GM23338 (cell line): ENCODE results near the gene KCNMB1. TPM values are rescaled to one million over a fixed set of nuclear protein-coding genes. Genes with fewer than 3 reads are reported as not detected.
A peak's percentile ranks its signal among the peaks of the same experiment; 100 is the strongest.

Experiments used
- ATAC-seq: fragments of 200-7000 bp; cut with Tn5 transposase; 3 replicates; pipeline ENCODE4 v1.9.1; 2020
- DNase-seq: peaks from one replicate; pipeline ENCODE4 v3.0.0-alpha.2; 2015; ENCODE audit warnings: low spot score
- H2AFZ ChIP-seq: fragments of 200-600 bp; sonication (generic); 2 replicates; pipeline ENCODE4 v1.8.0; 2016; ENCODE audit warnings: antibody characterized with exemption, mild to moderate bottlenecking, moderate library complexity
- H3F3A ChIP-seq: fragments of 200-600 bp; sonication (generic); replicated peaks from 2 replicates; pipeline ENCODE4 v1.8.0; 2017; ENCODE audit warnings: antibody characterized with exemption, mixed run types, low read depth
- H3K27ac ChIP-seq: fragments of 200-600 bp; sonication (generic); 2 replicates; pipeline ENCODE4 v1.6.1; 2016; ENCODE audit warnings: low read depth
- H3K27me3 ChIP-seq: fragments of 200-600 bp; sonication (generic); 2 replicates; pipeline ENCODE4 v1.8.0; 2016; ENCODE audit warnings: mild to moderate bottlenecking, mixed run types, moderate library complexity; ENCODE audit not compliant: insufficient read depth
- H3K36me3 ChIP-seq: fragments of 200-600 bp; sonication (generic); 2 replicates; pipeline ENCODE4 v1.8.0; 2016; ENCODE audit warnings: mild to moderate bottlenecking; ENCODE audit not compliant: insufficient read depth
- H3K4me1 ChIP-seq: fragments of 200-600 bp; sonication (generic); 2 replicates; pipeline ENCODE4 v1.8.0; 2016; ENCODE audit warnings: mild to moderate bottlenecking, moderate library complexity; ENCODE audit not compliant: insufficient read depth
- H3K4me2 ChIP-seq: fragments of 200-600 bp; sonication (generic); 2 replicates; pipeline ENCODE4 v1.7.1; 2017; ENCODE audit warnings: mixed run types
- H3K4me3 ChIP-seq: fragments of 200-600 bp; sonication (generic); 2 replicates; pipeline ENCODE4 v1.6.1; 2016; ENCODE audit warnings: mixed run types
- H3K79me2 ChIP-seq: fragments of 200-600 bp; sonication (generic); replicated peaks from 2 replicates; pipeline ENCODE4 v1.8.0; 2017; ENCODE audit warnings: mild to moderate bottlenecking; ENCODE audit not compliant: insufficient read depth
- H3K9me2 ChIP-seq: fragments of 200-600 bp; sonication (generic); 2 replicates; pipeline ENCODE4 v1.8.0; 2017; ENCODE audit not compliant: insufficient read depth
- H4K20me1 ChIP-seq: fragments of 200-600 bp; sonication (generic); replicated peaks from 2 replicates; pipeline ENCODE4 v1.8.0; 2017; ENCODE audit warnings: mild to moderate bottlenecking; ENCODE audit not compliant: insufficient read depth
- H3K27ac Mint-ChIP-seq: 2 replicates; pipeline ENCODE4 v1.8.0; 2020; ENCODE audit warnings: inconsistent platforms, mild to moderate bottlenecking, moderate library complexity, mixed read lengths
- H3K27me3 Mint-ChIP-seq: 3 replicates; pipeline ENCODE4 v1.8.0; 2022; ENCODE audit warnings: low read depth, mild to moderate bottlenecking, moderate library complexity, mixed read lengths, inconsistent platforms; ENCODE audit not compliant: insufficient read depth, poor library complexity
- H3K36me3 Mint-ChIP-seq: 3 replicates; pipeline ENCODE4 v1.8.0; 2021; ENCODE audit warnings: low read depth, mild to moderate bottlenecking, inconsistent platforms, moderate library complexity, mixed read lengths
- H3K4me1 Mint-ChIP-seq: 3 replicates; pipeline ENCODE4 v1.8.0; 2020; ENCODE audit warnings: mild to moderate bottlenecking, inconsistent platforms, mixed read lengths
- H3K4me3 Mint-ChIP-seq: 3 replicates; pipeline ENCODE4 v1.8.0; 2021; ENCODE audit warnings: moderate library complexity, mild to moderate bottlenecking, inconsistent platforms, mixed read lengths
- H3K9me3 Mint-ChIP-seq: 3 replicates; pipeline ENCODE4 v1.8.0; 2020; ENCODE audit warnings: moderate library complexity, mild to moderate bottlenecking, inconsistent platforms, mixed read lengths
- EZH2 ChIP-seq: fragments of 200-600 bp; sonication (generic); IDR thresholded peaks from one replicate; pipeline ENCODE4 v1.8.0; 2017; ENCODE audit warnings: antibody characterized with exemption, mild to moderate bottlenecking, low read depth; ENCODE audit not compliant: unreplicated experiment
- EZH2phosphoT487 ChIP-seq: fragments of 200-600 bp; sonication (generic); IDR thresholded peaks from one replicate; pipeline ENCODE4 v1.8.1; 2018; ENCODE audit warnings: antibody characterized with exemption; ENCODE audit not compliant: unreplicated experiment
- JUNB ChIP-seq: IDR thresholded peaks from one replicate; pipeline ENCODE4 v1.6.1; 2016; ENCODE audit warnings: antibody characterized with exemption; ENCODE audit not compliant: unreplicated experiment
- NANOG ChIP-seq: IDR thresholded peaks from 2 replicates; pipeline ENCODE4 v1.6.1; 2016; ENCODE audit warnings: antibody characterized with exemption, borderline replicate concordance
- POLR2AphosphoS5 ChIP-seq: IDR thresholded peaks from 2 replicates; pipeline ENCODE4 v1.6.1; 2016; ENCODE audit warnings: antibody characterized with exemption, low read depth
- STAT1 ChIP-seq: IDR thresholded peaks from one replicate; pipeline ENCODE4 v1.6.1; 2016; ENCODE audit warnings: antibody characterized with exemption; ENCODE audit not compliant: unreplicated experiment
- ZNF114 ChIP-seq: fragments of 250-450 bp; sonication (Bioruptor Pico); IDR thresholded peaks from 2 replicates; pipeline ENCODE4 v1.5.0; 2020; ENCODE audit warnings: mild to moderate bottlenecking, moderate library complexity
- ZNF331 ChIP-seq: fragments of 250-450 bp; sonication (Bioruptor Pico); IDR thresholded peaks from 2 replicates; pipeline ENCODE4 v1.5.0; 2020; ENCODE audit warnings: low read depth, mild to moderate bottlenecking, moderate library complexity
- polyA plus RNA-seq: library from polyadenylated mRNA; unstranded; fragments of >200 nt; fragmentation: Nextera tagmentation; extraction: Ambion mirVana; gene quantifications from 2 replicates; pipeline ENCODE4 v1.2.1, GENCODE V29; 2016
- total RNA-seq: library from RNA; depleted of rRNA; stranded (reverse); fragments of >200 nt; shearing (Covaris generic); gene quantifications from 2 replicates; pipeline ENCODE4 v1.2.3, GENCODE V29; 2014
- TF ChIP-seq, protein P1 (sequence below): IDR thresholded peaks from 2 replicates; pipeline ENCODE4 v1.6.1; 2016; ENCODE audit warnings: antibody characterized with exemption
- TF ChIP-seq, protein P2 (sequence below), 2 experiments: fragments of 200-600 bp in 1 of 2; sonication (generic) in 1 of 2; conservative IDR thresholded peaks; 2 replicates each; pipeline versions ENCODE4 v1.5.1 to v1.6.1; 2016 to 2017; ENCODE audit warnings: antibody characterized with exemption in 2 of 2, low read depth in 2 of 2, mild to moderate bottlenecking in 2 of 2, moderate library complexity in 1 of 2

The KCNMB1 gene
- total and polyA plus RNA-seq, 2 experiments from 2014 or later, result 0.17 to 0.19 TPM

DNA sequence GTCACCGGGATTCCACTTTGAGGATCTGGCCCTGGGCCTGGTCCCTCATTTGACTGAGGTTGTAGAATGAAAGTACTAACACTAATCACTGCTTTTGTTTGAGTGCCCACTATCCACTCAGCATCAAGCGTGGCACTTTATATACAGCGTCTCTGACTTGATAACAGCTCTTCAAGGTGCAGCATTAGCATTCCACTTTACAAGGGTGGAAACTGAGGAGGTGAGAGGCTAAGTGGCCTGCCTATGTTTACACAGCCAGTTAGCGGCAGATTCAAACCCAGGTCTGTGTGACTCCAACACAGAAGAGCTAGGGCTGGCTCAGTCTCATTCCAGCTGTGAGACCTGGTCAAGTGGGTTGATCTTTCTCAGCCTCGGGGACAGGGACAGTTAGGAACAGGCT lies 5.9 kb downstream of the KCNMB1 start:
- no peak overlapping the region for H3K4me3 Mint-ChIP-seq
- H3K27ac Mint-ChIP-seq, result no peak overlapping the region
- no peaks in the 10 kb centered on the region for H3K36me3 Mint-ChIP-seq
- H3K4me2 ChIP-seq, result no peak overlapping the region
- no peak for TF ChIP-seq STAT1
- TF ChIP-seq, protein P1, sequence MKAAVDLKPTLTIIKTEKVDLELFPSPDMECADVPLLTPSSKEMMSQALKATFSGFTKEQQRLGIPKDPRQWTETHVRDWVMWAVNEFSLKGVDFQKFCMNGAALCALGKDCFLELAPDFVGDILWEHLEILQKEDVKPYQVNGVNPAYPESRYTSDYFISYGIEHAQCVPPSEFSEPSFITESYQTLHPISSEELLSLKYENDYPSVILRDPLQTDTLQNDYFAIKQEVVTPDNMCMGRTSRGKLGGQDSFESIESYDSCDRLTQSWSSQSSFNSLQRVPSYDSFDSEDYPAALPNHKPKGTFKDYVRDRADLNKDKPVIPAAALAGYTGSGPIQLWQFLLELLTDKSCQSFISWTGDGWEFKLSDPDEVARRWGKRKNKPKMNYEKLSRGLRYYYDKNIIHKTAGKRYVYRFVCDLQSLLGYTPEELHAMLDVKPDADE, result no peak
- TF ChIP-seq EZH2phosphoT487, result no peak
- no peak for TF ChIP-seq ZNF331 (CRISPR knock-in tag)
- no peak for TF ChIP-seq POLR2AphosphoS5
- TF ChIP-seq, protein P2, sequence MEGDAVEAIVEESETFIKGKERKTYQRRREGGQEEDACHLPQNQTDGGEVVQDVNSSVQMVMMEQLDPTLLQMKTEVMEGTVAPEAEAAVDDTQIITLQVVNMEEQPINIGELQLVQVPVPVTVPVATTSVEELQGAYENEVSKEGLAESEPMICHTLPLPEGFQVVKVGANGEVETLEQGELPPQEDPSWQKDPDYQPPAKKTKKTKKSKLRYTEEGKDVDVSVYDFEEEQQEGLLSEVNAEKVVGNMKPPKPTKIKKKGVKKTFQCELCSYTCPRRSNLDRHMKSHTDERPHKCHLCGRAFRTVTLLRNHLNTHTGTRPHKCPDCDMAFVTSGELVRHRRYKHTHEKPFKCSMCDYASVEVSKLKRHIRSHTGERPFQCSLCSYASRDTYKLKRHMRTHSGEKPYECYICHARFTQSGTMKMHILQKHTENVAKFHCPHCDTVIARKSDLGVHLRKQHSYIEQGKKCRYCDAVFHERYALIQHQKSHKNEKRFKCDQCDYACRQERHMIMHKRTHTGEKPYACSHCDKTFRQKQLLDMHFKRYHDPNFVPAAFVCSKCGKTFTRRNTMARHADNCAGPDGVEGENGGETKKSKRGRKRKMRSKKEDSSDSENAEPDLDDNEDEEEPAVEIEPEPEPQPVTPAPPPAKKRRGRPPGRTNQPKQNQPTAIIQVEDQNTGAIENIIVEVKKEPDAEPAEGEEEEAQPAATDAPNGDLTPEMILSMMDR (conservative IDR thresholded peaks at IDR 0.05; ENCODE audit: low read depth in 2 of 2), result no peak
- H3K27me3 Mint-ChIP-seq, result peaks cover 18% of the 10 kb centered on the region
- no peaks in the 10 kb centered on the region for H3F3A ChIP-seq
- H3K36me3 ChIP-seq, result no peaks in the 10 kb centered on the region
- no peaks in the 10 kb centered on the region for H3K9me2 ChIP-seq
- no peaks in the 10 kb centered on the region for H3K79me2 ChIP-seq
- no peaks in the 10 kb centered on the region; the same call in 2 of the 3 replicates for H3K9me3 Mint-ChIP-seq
- no peak overlapping the region for H3K27ac ChIP-seq
- ATAC-seq (no peak), DNase-seq (no peak)
- H4K20me1 ChIP-seq, result no peaks in the 10 kb centered on the region
- no peaks in the 10 kb centered on the region for H3K27me3 ChIP-seq
- H2AFZ ChIP-seq, result no peak overlapping the region
- peaks cover 21% of the 10 kb centered on the region for H3K4me1 Mint-ChIP-seq
- H3K4me3 ChIP-seq, result no peak overlapping the region
- H3K4me1 ChIP-seq, result peaks cover 12% of the 10 kb centered on the region

DNA sequence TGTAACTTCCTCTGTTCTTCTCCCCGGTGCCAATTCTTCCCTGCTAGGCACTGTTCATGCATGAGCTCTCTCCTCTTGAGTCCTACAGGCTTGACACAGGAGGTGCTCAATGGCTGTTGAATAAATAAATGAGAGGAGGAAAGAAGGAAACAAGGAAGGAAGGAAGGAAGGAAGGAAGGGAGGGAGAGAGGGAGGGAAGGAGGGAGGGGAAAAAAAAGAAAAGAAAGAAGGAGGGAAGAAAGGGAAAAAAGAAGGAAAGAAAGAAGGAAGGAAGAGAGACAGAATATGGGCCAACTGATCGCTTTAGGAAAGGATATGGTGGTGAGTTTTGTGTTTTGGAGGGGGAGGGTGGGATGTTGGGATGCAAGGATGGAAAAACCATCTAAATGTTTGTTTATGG lies 6.4 kb downstream of the KCNMB1 start:
- H3K27ac ChIP-seq, result no peak overlapping the region
- Mint-ChIP-seq H3K9me3 (no peaks in the 10 kb centered on the region; the same call in 2 of the 3 replicates), H3K4me3 (no peak overlapping the region), H3K36me3 (no peaks in the 10 kb centered on the region), H3K4me1 (peaks cover 18% of the 10 kb centered on the region), H3K27ac (no peak overlapping the region), H3K27me3 (peaks cover 15% of the 10 kb centered on the region)
- no peak overlapping the region for H2AFZ ChIP-seq
- ATAC-seq, result no peak
- H3K9me2 ChIP-seq, result no peaks in the 10 kb centered on the region
- H3K4me2 ChIP-seq, result no peak overlapping the region
- TF ChIP-seq ZNF331 (CRISPR knock-in tag), result no peak
- peaks cover 7% of the 10 kb centered on the region for H3K4me1 ChIP-seq
- no peak overlapping the region for H3K4me3 ChIP-seq
- H3F3A ChIP-seq, result no peaks in the 10 kb centered on the region
- H3K79me2 ChIP-seq, result no peaks in the 10 kb centered on the region
- no peaks in the 10 kb centered on the region for H3K27me3 ChIP-seq
- DNase-seq, result no peak
- H4K20me1 ChIP-seq, result no peaks in the 10 kb centered on the region
- H3K36me3 ChIP-seq, result no peaks in the 10 kb centered on the region

DNA sequence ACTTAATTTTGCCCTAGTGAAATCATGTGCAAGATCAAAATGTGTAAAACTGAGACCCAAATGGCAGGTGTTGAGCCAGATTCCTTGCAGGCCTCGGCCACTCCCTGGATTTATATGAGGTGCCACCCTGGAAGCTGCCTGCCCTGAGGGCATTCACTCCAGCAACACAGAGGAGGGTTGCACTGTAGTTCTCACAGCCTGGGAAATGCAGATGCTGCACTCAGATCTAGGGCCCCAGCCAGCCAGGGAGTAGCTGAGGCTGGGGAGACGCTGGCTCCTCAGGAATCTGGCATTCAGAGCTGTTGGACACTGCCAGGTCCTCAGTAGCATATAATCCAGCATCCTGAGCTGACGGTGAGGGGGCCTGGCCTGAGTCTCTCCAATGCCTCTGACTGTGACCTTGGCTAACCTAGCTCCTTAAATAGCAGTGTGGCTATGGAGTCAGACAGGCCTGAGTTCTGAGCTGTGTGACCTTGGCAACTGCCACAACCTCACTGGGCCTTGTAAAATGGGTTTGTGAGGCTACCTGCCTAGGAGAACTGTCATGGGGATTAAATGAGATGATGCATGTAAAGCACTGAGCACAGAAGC lies 8.7 kb downstream of the KCNMB1 start:
- Histone ChIP-seq H3K36me3 (no peaks in the 10 kb centered on the region), H3K4me1 (no peaks in the 10 kb centered on the region), H4K20me1 (no peaks in the 10 kb centered on the region), H2AFZ (no peak overlapping the region), H3K79me2 (no peaks in the 10 kb centered on the region), H3K27me3 (no peaks in the 10 kb centered on the region), H3K9me2 (no peaks in the 10 kb centered on the region), H3K4me3 (no peak overlapping the region), H3K27ac (no peak overlapping the region), H3F3A (no peaks in the 10 kb centered on the region), H3K4me2 (no peak overlapping the region)
- peaks cover 2% of the 10 kb centered on the region; the same call in 2 of the 3 replicates for H3K4me1 Mint-ChIP-seq
- no peak overlapping the region for H3K4me3 Mint-ChIP-seq
- H3K27me3 Mint-ChIP-seq, result peaks cover 11% of the 10 kb centered on the region
- no peak for DNase-seq
- peaks cover 11% of the 10 kb centered on the region; the same call in 2 of the 3 replicates for H3K9me3 Mint-ChIP-seq
- ATAC-seq, result peak; percentile 38; the same call in 2 of the 3 replicates
- H3K27ac Mint-ChIP-seq, result no peak overlapping the region
- no peaks in the 10 kb centered on the region for H3K36me3 Mint-ChIP-seq
- no peak for TF ChIP-seq ZNF331 (CRISPR knock-in tag)
- TF ChIP-seq, protein P2 (conservative IDR thresholded peaks at IDR 0.05; ENCODE audit: low read depth in 2 of 2), result no peak
- no peak for TF ChIP-seq EZH2
- no peak for TF ChIP-seq POLR2AphosphoS5
- TF ChIP-seq JUNB, result no peak
- TF ChIP-seq ZNF114, result no peak
- TF ChIP-seq, protein P1, result no peak
- no peak for TF ChIP-seq NANOG
- TF ChIP-seq EZH2phosphoT487, result no peak
- no peak for TF ChIP-seq STAT1
